SU-DHL-6 (cell line): Measurements from ENCODE around the gene MYOM3.

Experiments used
- EZH2phosphoT487 ChIP-seq: fragments of 200-600 bp; sonication (generic), shearing (Covaris generic); conservative IDR thresholded peaks from 2 replicates; pipeline ENCODE4 v1.6.1; 2018; ENCODE audit warnings: mild to moderate bottlenecking, antibody characterized with exemption, low read length, moderate library complexity, mixed read lengths
- TF ChIP-seq, protein P1 (sequence below): fragments of 200-600 bp; sonication (generic); IDR thresholded peaks from one replicate; pipeline ENCODE4 v1.5.1; 2017; ENCODE audit warnings: antibody characterized with exemption, mild to moderate bottlenecking, low read length, moderate library complexity; ENCODE audit not compliant: insufficient read depth, poor library complexity, severe bottlenecking

DNA sequence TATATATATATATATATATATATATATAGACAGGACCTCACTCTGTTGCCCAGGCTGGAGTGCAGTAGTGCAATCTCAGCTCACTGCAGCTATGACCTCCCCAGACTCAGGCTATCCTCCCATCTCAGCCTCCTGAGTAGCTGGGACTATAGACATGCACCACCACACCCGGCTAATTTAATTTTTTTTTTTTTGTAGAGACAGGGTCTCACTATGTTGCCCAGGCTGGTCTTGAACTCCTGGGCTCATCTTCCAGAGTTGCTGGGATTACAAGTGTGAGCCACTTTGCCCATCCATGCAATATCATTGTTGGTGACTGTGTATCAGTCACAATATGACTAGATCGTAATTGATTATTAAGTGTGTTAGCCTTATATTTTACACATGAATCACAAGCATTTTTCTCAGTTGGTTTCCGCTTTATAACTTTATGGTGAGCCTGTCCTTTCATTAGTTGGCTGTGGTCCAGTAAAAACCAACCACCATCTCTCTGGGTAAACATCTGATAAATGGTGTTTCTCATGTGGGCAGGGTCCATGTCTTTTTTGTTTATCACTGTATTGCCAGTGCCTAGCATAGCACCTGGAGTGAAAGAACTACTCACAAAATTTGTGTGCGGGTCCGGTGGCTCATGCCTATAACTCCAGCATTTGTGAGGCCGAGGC is 63.6 kb downstream of the MYOM3 start:
- TF ChIP-seq, protein P1, sequence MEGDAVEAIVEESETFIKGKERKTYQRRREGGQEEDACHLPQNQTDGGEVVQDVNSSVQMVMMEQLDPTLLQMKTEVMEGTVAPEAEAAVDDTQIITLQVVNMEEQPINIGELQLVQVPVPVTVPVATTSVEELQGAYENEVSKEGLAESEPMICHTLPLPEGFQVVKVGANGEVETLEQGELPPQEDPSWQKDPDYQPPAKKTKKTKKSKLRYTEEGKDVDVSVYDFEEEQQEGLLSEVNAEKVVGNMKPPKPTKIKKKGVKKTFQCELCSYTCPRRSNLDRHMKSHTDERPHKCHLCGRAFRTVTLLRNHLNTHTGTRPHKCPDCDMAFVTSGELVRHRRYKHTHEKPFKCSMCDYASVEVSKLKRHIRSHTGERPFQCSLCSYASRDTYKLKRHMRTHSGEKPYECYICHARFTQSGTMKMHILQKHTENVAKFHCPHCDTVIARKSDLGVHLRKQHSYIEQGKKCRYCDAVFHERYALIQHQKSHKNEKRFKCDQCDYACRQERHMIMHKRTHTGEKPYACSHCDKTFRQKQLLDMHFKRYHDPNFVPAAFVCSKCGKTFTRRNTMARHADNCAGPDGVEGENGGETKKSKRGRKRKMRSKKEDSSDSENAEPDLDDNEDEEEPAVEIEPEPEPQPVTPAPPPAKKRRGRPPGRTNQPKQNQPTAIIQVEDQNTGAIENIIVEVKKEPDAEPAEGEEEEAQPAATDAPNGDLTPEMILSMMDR = no peak
- no peak for TF ChIP-seq EZH2phosphoT487
